ENCODE results near the gene MSI1.
A peak's percentile ranks its signal among the peaks of the same experiment; 100 is the strongest.

The MSI1 gene

DNA sequence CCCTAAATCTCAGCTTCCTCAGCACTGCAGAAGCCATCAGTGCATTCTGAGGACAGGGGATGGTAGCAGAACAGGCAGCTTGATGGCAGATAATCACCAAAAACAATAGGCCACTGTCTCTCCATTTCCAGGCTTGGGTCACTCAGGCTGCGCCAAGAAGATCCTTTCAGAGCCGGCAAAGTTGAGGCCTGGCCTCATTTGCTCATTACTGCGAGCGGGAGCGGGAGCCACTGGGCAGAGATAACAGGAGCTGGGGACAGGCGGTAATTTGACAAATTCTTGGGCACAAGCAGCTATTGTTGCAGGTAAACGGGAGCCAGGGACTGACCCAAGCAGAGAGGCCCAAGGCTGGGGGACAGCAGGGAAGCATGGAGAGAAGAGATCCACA, 2.1 kb downstream of the MSI1 start:
- Histone ChIP-seq H3K9ac (ENCODE audit: low read depth in 1 of 2, low read length in 2 of 2) (peak overlapping the region; percentile 50 to 60), H3K4me1 (ENCODE audit: control insufficient read depth in 1 of 2, insufficient read depth in 2 of 2, low read length in 2 of 2) (peaks cover 58 to 59% of the 10 kb centered on the region in 2 donors), H3K27me3 (ENCODE audit: control insufficient read depth in 1 of 2, insufficient read depth in 2 of 2, low read length in 2 of 2) (peaks cover 21 to 25% of the 10 kb centered on the region in 2 donors), H3K36me3 (ENCODE audit: control insufficient read depth in 1 of 2, insufficient read depth in 2 of 2, low read length in 2 of 2) (no peaks in the 10 kb centered on the region), H3K4me3 (ENCODE audit: low read depth in 1 of 2, low read length in 2 of 2) (peak overlapping the region; percentile 60 to 63), H3K27ac (ENCODE audit: low read depth, low read length) (peak overlapping the region; percentile 58), H3K9me3 (ENCODE audit: control insufficient read depth in 1 of 2, low read length in 2 of 2) (no peaks in the 10 kb centered on the region)

GRCh38 chr12:120366341-120366705, 2.6 kb downstream of the MSI1 start:
- Histone ChIP-seq H3K36me3 (ENCODE audit: control insufficient read depth in 1 of 2, insufficient read depth in 2 of 2, low read length in 2 of 2) (no peaks in the 10 kb centered on the region), H3K4me1 (ENCODE audit: control insufficient read depth in 1 of 2, insufficient read depth in 2 of 2, low read length in 2 of 2) (peaks cover 59 to 60% of the 10 kb centered on the region in 2 donors), H3K9ac (ENCODE audit: low read depth in 1 of 2, low read length in 2 of 2) (peak overlapping the region; percentile 26 to 50), H3K9me3 (ENCODE audit: control insufficient read depth in 1 of 2, low read length in 2 of 2) (no peaks in the 10 kb centered on the region), H3K4me3 (ENCODE audit: low read depth in 1 of 2, low read length in 2 of 2) (peak overlapping the region; percentile 2 to 63), H3K27ac (ENCODE audit: low read depth, low read length) (peak overlapping the region; percentile 59), H3K27me3 (ENCODE audit: control insufficient read depth in 1 of 2, insufficient read depth in 2 of 2, low read length in 2 of 2) (peaks cover 18 to 21% of the 10 kb centered on the region in 2 donors)

DNA sequence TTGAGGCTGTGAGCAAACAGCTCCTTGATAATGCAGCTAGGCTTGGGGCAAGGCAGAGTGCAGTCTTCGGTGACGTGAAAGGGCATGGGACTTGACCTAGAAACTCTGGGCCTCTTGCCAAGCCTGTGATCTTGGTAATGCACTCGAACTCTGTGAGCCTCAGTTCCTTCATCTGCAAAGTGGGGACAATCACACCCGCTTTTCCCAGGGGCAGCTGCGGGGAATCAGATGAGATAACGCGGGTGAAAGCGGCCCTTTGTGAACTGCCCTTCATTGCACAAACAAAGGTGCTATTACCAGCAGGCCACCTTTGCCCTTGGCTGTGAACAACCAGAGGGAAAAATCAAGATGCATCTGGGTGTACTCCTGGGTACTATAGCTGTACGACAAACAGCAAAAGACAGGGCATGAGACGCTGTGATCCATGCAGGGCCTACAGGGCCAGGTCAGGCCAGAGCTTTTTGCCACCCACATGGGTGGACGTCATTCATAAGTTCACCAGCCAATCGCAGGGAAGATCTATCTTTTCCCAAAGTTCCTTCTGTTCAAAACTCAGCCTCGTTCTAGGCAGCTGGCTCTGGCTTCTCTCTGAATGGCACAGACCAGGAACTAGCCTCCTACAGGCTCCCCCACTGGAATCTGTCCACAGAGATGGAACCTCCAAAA, 3.2 kb downstream of the MSI1 start:
- Histone ChIP-seq H3K36me3 (ENCODE audit: control insufficient read depth in 1 of 2, insufficient read depth in 2 of 2, low read length in 2 of 2) (no peaks in the 10 kb centered on the region), H3K27ac (ENCODE audit: low read depth, low read length) (peak overlapping the region; percentile 59), H3K27me3 (ENCODE audit: control insufficient read depth in 1 of 2, insufficient read depth in 2 of 2, low read length in 2 of 2) (peaks cover 13 to 18% of the 10 kb centered on the region in 2 donors)

DNA sequence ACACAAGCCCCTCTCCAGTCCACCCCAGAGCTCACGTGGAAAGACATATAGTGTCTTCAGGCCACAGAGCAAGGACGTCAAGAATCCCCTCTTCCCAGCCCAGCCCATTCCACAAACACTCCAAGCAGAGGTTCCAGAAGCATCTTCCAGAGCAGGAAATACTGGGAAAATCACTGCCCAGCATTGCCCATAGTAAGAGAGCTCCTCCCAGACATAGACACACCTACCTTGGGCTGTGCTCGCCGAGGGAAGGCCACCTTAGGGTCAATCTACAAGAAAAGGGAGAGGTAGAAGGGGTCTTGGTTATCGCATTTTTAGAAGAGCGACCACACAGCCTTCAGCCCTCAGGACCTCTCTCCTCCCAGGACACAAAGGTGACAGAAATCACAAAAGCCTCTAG, 4.5 kb downstream of the MSI1 start:
- Histone ChIP-seq H3K9ac (ENCODE audit: low read depth in 1 of 2, low read length in 2 of 2) (peak overlapping the region in 1 of 2 donors; percentile 25), H3K27me3 (ENCODE audit: control insufficient read depth in 1 of 2, insufficient read depth in 2 of 2, low read length in 2 of 2) (peaks cover 4 to 6% of the 10 kb centered on the region in 2 donors), H3K9me3 (ENCODE audit: control insufficient read depth in 1 of 2, low read length in 2 of 2) (no peaks in the 10 kb centered on the region), H3K4me3 (ENCODE audit: low read depth in 1 of 2, low read length in 2 of 2) (no peak overlapping the region), H3K27ac (ENCODE audit: low read depth, low read length) (no peak overlapping the region), H3K36me3 (ENCODE audit: control insufficient read depth in 1 of 2, insufficient read depth in 2 of 2, low read length in 2 of 2) (no peaks in the 10 kb centered on the region), H3K4me1 (ENCODE audit: control insufficient read depth in 1 of 2, insufficient read depth in 2 of 2, low read length in 2 of 2) (peaks cover 54 to 59% of the 10 kb centered on the region in 2 donors)

More for the DNA sequence above, 3.2 kb downstream of the MSI1 start:
- Histone ChIP-seq H3K9ac (ENCODE audit: low read depth in 1 of 2, low read length in 2 of 2) (peak overlapping the region; percentile 26 to 50), H3K9me3 (ENCODE audit: control insufficient read depth in 1 of 2, low read length in 2 of 2) (no peaks in the 10 kb centered on the region), H3K4me1 (ENCODE audit: control insufficient read depth in 1 of 2, insufficient read depth in 2 of 2, low read length in 2 of 2) (peaks cover 59 to 60% of the 10 kb centered on the region in 2 donors), H3K4me3 (ENCODE audit: low read depth in 1 of 2, low read length in 2 of 2) (peak overlapping the region; percentile 2 to 63)

GRCh38 chr12:120363274-120363855, 5.6 kb downstream of the MSI1 start:
- Histone ChIP-seq H3K27ac (ENCODE audit: low read depth, low read length) (peak overlapping the region; percentile 15), H3K9ac (ENCODE audit: low read depth in 1 of 2, low read length in 2 of 2) (peak overlapping the region in 1 of 2 donors; percentile 35), H3K4me1 (ENCODE audit: control insufficient read depth in 1 of 2, insufficient read depth in 2 of 2, low read length in 2 of 2) (peaks cover 54 to 59% of the 10 kb centered on the region in 2 donors), H3K4me3 (ENCODE audit: low read depth in 1 of 2, low read length in 2 of 2) (no peak overlapping the region), H3K36me3 (ENCODE audit: control insufficient read depth in 1 of 2, insufficient read depth in 2 of 2, low read length in 2 of 2) (peaks cover 0 to under 1% of the 10 kb centered on the region in 2 donors), H3K27me3 (ENCODE audit: control insufficient read depth in 1 of 2, insufficient read depth in 2 of 2, low read length in 2 of 2) (peaks cover 4 to 6% of the 10 kb centered on the region in 2 donors), H3K9me3 (ENCODE audit: control insufficient read depth in 1 of 2, low read length in 2 of 2) (no peaks in the 10 kb centered on the region)

DNA sequence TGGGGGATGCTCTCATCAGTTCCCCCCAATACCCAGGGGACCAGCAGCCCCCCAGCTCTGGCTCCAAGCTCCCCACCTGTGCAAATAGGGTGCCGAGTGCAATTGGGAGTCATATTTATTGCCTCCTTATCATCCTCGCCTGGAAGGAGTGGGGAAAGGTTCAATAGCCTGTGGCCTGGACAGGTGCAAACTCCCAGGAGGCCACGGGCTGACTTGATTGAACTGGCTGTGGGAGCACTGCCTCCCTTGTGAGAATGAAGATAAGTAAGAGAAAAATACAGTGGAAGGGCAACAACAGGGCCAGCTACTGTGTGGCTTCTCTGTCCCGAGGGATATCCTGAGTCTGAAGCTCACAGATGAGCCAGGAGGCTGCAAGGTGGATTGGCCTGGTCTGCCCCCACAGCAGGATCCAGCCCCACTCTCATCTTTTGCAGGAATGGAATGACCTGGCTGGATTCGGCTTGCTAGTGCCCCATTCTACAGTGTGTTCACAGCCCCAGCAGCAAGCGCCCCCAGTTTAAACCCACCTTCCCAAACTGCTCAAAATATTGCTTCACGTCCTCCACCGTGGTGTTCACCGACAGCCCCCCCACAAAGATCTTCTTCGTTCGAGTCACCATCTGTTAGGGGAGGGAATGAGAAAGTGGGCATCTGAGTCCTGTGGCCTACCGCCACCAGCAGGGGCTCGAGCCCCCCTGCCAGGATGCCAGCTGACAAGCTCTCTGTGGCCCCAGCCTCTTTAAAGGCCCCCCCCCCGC, 6.3 kb downstream of the MSI1 start:
- H3K4me3 ChIP-seq (ENCODE audit: low read depth in 1 of 2, low read length in 2 of 2), result peak overlapping the region in 1 of 2 donors; percentile 32
- peaks cover 4 to 6% of the 10 kb centered on the region in 2 donors for H3K27me3 ChIP-seq (ENCODE audit: control insufficient read depth in 1 of 2, insufficient read depth in 2 of 2, low read length in 2 of 2)
- peak overlapping the region; percentile 39 to 54 for H3K9ac ChIP-seq (ENCODE audit: low read depth in 1 of 2, low read length in 2 of 2)
- peak overlapping the region; percentile 63 for H3K27ac ChIP-seq (ENCODE audit: low read depth, low read length)
- no peaks in the 10 kb centered on the region for H3K9me3 ChIP-seq (ENCODE audit: control insufficient read depth in 1 of 2, low read length in 2 of 2)
- peaks cover 0 to 7% of the 10 kb centered on the region in 2 donors for H3K36me3 ChIP-seq (ENCODE audit: control insufficient read depth in 1 of 2, insufficient read depth in 2 of 2, low read length in 2 of 2)
- peaks cover 53 to 56% of the 10 kb centered on the region in 2 donors for H3K4me1 ChIP-seq (ENCODE audit: control insufficient read depth in 1 of 2, insufficient read depth in 2 of 2, low read length in 2 of 2)

- Histone ChIP-seq H3K4me1 (ENCODE audit: control insufficient read depth in 1 of 2, insufficient read depth in 2 of 2, low read length in 2 of 2) (peaks cover 46% of the 10 kb centered on the region in 2 donors), H3K27me3 (ENCODE audit: control insufficient read depth in 1 of 2, insufficient read depth in 2 of 2, low read length in 2 of 2) (peaks cover 0 to 4% of the 10 kb centered on the region in 2 donors), H3K9ac (ENCODE audit: low read depth in 1 of 2, low read length in 2 of 2) (peak overlapping the region; percentile 39 to 54), H3K27ac (ENCODE audit: low read depth, low read length) (no peak overlapping the region), H3K36me3 (ENCODE audit: control insufficient read depth in 1 of 2, insufficient read depth in 2 of 2, low read length in 2 of 2) (peaks cover 0 to 16% of the 10 kb centered on the region in 2 donors), H3K9me3 (ENCODE audit: control insufficient read depth in 1 of 2, low read length in 2 of 2) (no peaks in the 10 kb centered on the region), H3K4me3 (ENCODE audit: low read depth in 1 of 2, low read length in 2 of 2) (peak overlapping the region in 1 of 2 donors; percentile 32)
These were observed 7.3 kb downstream of the MSI1 start for GRCh38 chr12:120361506-120362208.

- no peak overlapping the region for H3K9ac ChIP-seq (ENCODE audit: low read depth in 1 of 2, low read length in 2 of 2)
- H3K4me3 ChIP-seq (ENCODE audit: low read depth in 1 of 2, low read length in 2 of 2), result no peak overlapping the region
- H3K27ac ChIP-seq (ENCODE audit: low read depth, low read length), result no peak overlapping the region
- peaks cover 23 to 29% of the 10 kb centered on the region in 2 donors for H3K4me1 ChIP-seq (ENCODE audit: control insufficient read depth in 1 of 2, insufficient read depth in 2 of 2, low read length in 2 of 2)
- H3K27me3 ChIP-seq (ENCODE audit: control insufficient read depth in 1 of 2, insufficient read depth in 2 of 2, low read length in 2 of 2), result peaks cover 0 to 4% of the 10 kb centered on the region in 2 donors
- no peaks in the 10 kb centered on the region for H3K9me3 ChIP-seq (ENCODE audit: control insufficient read depth in 1 of 2, low read length in 2 of 2)
- H3K36me3 ChIP-seq (ENCODE audit: control insufficient read depth in 1 of 2, insufficient read depth in 2 of 2, low read length in 2 of 2), result peaks cover 0 to 26% of the 10 kb centered on the region in 2 donors
These were observed 9.8 kb downstream of the MSI1 start for GRCh38 chr12:120359128-120359527.

- H3K9me3 ChIP-seq (ENCODE audit: control insufficient read depth in 1 of 2, low read length in 2 of 2), result no peaks in the 10 kb centered on the region
- H3K36me3 ChIP-seq (ENCODE audit: control insufficient read depth in 1 of 2, insufficient read depth in 2 of 2, low read length in 2 of 2), result peaks cover 0 to 26% of the 10 kb centered on the region in 2 donors
- peaks cover 17 to 23% of the 10 kb centered on the region in 2 donors for H3K4me1 ChIP-seq (ENCODE audit: control insufficient read depth in 1 of 2, insufficient read depth in 2 of 2, low read length in 2 of 2)
- no peak overlapping the region for H3K4me3 ChIP-seq (ENCODE audit: low read depth in 1 of 2, low read length in 2 of 2)
- H3K27ac ChIP-seq (ENCODE audit: low read depth, low read length), result no peak overlapping the region
- H3K27me3 ChIP-seq (ENCODE audit: control insufficient read depth in 1 of 2, insufficient read depth in 2 of 2, low read length in 2 of 2), result peaks cover 0 to 3% of the 10 kb centered on the region in 2 donors
- no peak overlapping the region for H3K9ac ChIP-seq (ENCODE audit: low read depth in 1 of 2, low read length in 2 of 2)
These were observed 10.4 kb downstream of the MSI1 start for GRCh38 chr12:120358412-120359100.

Measured in duodenal mucosa (tissue), 2 donors.